K562 (cell line): ENCODE data around the gene HOXB6. TPM values are rescaled to one million over a fixed set of nuclear protein-coding genes. Genes with fewer than 3 reads are reported as not detected.
A peak's percentile ranks its signal among the peaks of the same experiment; 100 is the strongest.

Experiments
- ATAC-seq: fragments of 200-7000 bp; cut with Tn5 transposase; 3 replicates; pipeline ENCODE4 v1.9.1; 2020; ENCODE audit warnings: moderate library complexity
- BruUV-seq: library from RNA; stranded (reverse); fragments of 400-500 nt; replicated peaks from 2 replicates; lab custom pipeline; 2021; lab: Mats Ljungman, UMichigan
- CTCF ChIA-PET: fragments of 300-600 bp; formaldehyde crosslinking; extraction: SDS; loops from one replicate; lab custom pipeline; 2021; ENCODE audit warnings: low intra/inter-chr PET ratio; lab: Yijun Ruan, JAX
- POLR2A ChIA-PET: fragments of 300-600, 350-650 bp; sonication (Branson Sonifier 250); formaldehyde crosslinking; extraction: SDS; loops from one replicate; lab custom pipeline; 2021; ENCODE audit warnings: antibody characterized with exemption, inconsistent platforms; lab: Yijun Ruan, JAX
- DNase-seq, 4 experiments: peaks; one replicate each; pipeline versions ENCODE4 v3.0.0 to v3.0.0-alpha.2; 2011 to 2018; ENCODE audit warnings: low spot score in 3 of 4, mixed read lengths in 3 of 4; ENCODE audit errors: extremely low read depth in 1 of 4
- FAIRE-seq: peaks from 2 replicates; lab custom pipeline; 2011; peaks lifted over from hg19 to GRCh38; lab: Jason Lieb, UNC
- H2AFZ ChIP-seq: 2 replicates; pipeline ENCODE4 v1.6.0; 2011; ENCODE audit warnings: low read depth, low read length, control low read depth, inconsistent platforms
- H3K27ac ChIP-seq: fragments of 200-600 bp; 3 replicates; pipeline ENCODE4 v1.8.0; 2011; ENCODE audit warnings: low read depth, mild to moderate bottlenecking, control low read depth, inconsistent platforms, low read length, moderate library complexity, mixed read lengths; ENCODE audit errors: extremely low read depth
- H3K27me3 ChIP-seq, 2 experiments: fragments of 300-600 bp in 1 of 2; 2 replicates in 1 of 2; 3 replicates in 1 of 2; pipeline versions ENCODE4 v1.6.0 to v1.8.0; 2011; ENCODE audit warnings: inconsistent platforms in 2 of 2, low read length in 2 of 2, mild to moderate bottlenecking in 1 of 2, mixed read lengths in 1 of 2, moderate library complexity in 1 of 2; ENCODE audit not compliant: control insufficient read depth in 2 of 2, insufficient read depth in 2 of 2
- H3K36me3 ChIP-seq: fragments of 300-600 bp; 3 replicates; pipeline ENCODE4 v1.8.0; 2011; ENCODE audit warnings: mild to moderate bottlenecking, low read length, inconsistent platforms; ENCODE audit not compliant: control insufficient read depth, insufficient read depth
- H3K4me1 ChIP-seq, 2 experiments: fragments of 200-600 bp in 1 of 2; replicated peaks in 1 of 2; 2 replicates in 1 of 2; 3 replicates in 1 of 2; pipeline versions ENCODE4 v1.5.1 to v1.8.0; 2011; ENCODE audit warnings: inconsistent platforms in 2 of 2, low read length in 2 of 2, mild to moderate bottlenecking in 1 of 2, mixed read lengths in 1 of 2, moderate library complexity in 1 of 2; ENCODE audit not compliant: control insufficient read depth in 2 of 2, insufficient read depth in 2 of 2
- H3K4me2 ChIP-seq: 2 replicates; pipeline ENCODE4 v1.6.1; 2011; ENCODE audit warnings: low read length, control low read depth, inconsistent platforms, mixed read lengths; ENCODE audit not compliant: insufficient read depth
- H3K4me3 ChIP-seq: fragments of 200-600 bp; sonication (generic), shearing (Covaris generic); 2 replicates; pipeline ENCODE4 v1.5.1; 2016; ENCODE audit warnings: control low read depth, inconsistent platforms
- H3K79me2 ChIP-seq: fragments of 200-600 bp; 3 replicates; pipeline ENCODE4 v1.8.0; 2011; ENCODE audit warnings: low read length, inconsistent platforms; ENCODE audit not compliant: control insufficient read depth, insufficient read depth
- H3K9ac ChIP-seq, 2 experiments: 2 replicates each; pipeline versions ENCODE4 v1.6.0 to v1.6.1; 2011; ENCODE audit warnings: low read depth in 2 of 2, low read length in 2 of 2, control low read depth in 1 of 2, inconsistent platforms in 1 of 2, mild to moderate bottlenecking in 1 of 2, mixed read lengths in 1 of 2; ENCODE audit not compliant: insufficient read depth in 1 of 2
- H3K9me1 ChIP-seq: one replicate; pipeline ENCODE4 v1.6.0; 2011; ENCODE audit warnings: inconsistent platforms, mild to moderate bottlenecking, low read length, moderate library complexity; ENCODE audit not compliant: control insufficient read depth, insufficient read depth
- H3K9me3 ChIP-seq: replicated peaks from 2 replicates; pipeline ENCODE4 v1.5.1; 2011; ENCODE audit warnings: low read depth, low read length, inconsistent platforms; ENCODE audit not compliant: control insufficient read depth, insufficient read depth
- H4K20me1 ChIP-seq: replicated peaks from 2 replicates; pipeline ENCODE4 v1.6.1; 2011; ENCODE audit warnings: low read length, inconsistent platforms, mixed read lengths; ENCODE audit not compliant: control insufficient read depth, insufficient read depth
- POLR2A ChIP-seq: fragments of 450-650 bp; conservative IDR thresholded peaks from 2 replicates; pipeline ENCODE4 v1.6.1; 2016
- TBP ChIP-seq: optimal IDR thresholded peaks from 2 replicates; pipeline ENCODE3; 2011; ENCODE audit warnings: low read depth, low read length, improper control_type of control experiment
- ZNF253 ChIP-seq: fragments of 250-450 bp; sonication (Bioruptor Pico); conservative IDR thresholded peaks from 2 replicates; pipeline ENCODE4 v1.6.1; 2021; ENCODE audit warnings: mild to moderate bottlenecking
- ZNF583 ChIP-seq: fragments of 250-450 bp; sonication (Bioruptor Pico); IDR thresholded peaks from 2 replicates; pipeline ENCODE4 v1.4.0; 2020
- WGBS: fragments of 100-300 bp; shearing (Covaris generic); methylation state at CpG from one replicate; pipeline ENCODE4 v1.1.6; 2016; ENCODE audit warnings: low coverage, mixed read lengths; ENCODE audit not compliant: insufficient coverage; ENCODE audit errors: missing lambda C conversion rate; 5-methylcytosine and 5-hydroxymethylcytosine counted together
- in situ Hi-C: fragments of 300-500 bp; cut with MboI; formaldehyde crosslinking; loops from 4 replicates; pipeline ENCODE4 v1.15.0; 2018; ENCODE audit warnings: inconsistent platforms, mixed read lengths
- intact Hi-C: fragments of 100-400 bp; cut with micrococcal nuclease; formaldehyde crosslinking; loops from 2 replicates; pipeline ENCODE4 v1.14.2; 2022
- polyA plus RNA-seq, 8 experiments: library from polyadenylated mRNA; depleted of rRNA in 4 of 8; stranded (reverse) in 5 of 8; unstranded in 3 of 8; fragments of >200 nt; fragmentation: Nextera tagmentation in 2 of 8; fragmentation: Illumina TruSeq in 1 of 8; extraction: Ambion mirVana in 2 of 8; extraction: Trizol in 1 of 8; gene quantifications; 2 replicates each; pipeline versions ENCODE4 v1.2.1 to v1.2.3, GENCODE V29; 2011 to 2014; ENCODE audit warnings: inconsistent platforms in 1 of 8, missing spikeins in 1 of 8
- total RNA-seq, 7 experiments: library from RNA; depleted of rRNA in 6 of 7; stranded (reverse); fragments of >200 nt in 6 of 7; fragmentation: Illumina TruSeq in 2 of 7; extraction: Trizol in 2 of 7; gene quantifications; 2 replicates each; pipeline versions ENCODE4 v1.2.1 to v1.2.3, GENCODE V29; 2011 to 2021; ENCODE audit warnings: low replicate concordance in 1 of 7
- TF ChIP-seq, protein P1 (sequence below): fragments of 450-650 bp; IDR thresholded peaks from 2 replicates; pipeline ENCODE4 v1.6.1; 2016; ENCODE audit warnings: mild to moderate bottlenecking, moderate library complexity
- TF ChIP-seq, protein P2 (sequence below), 3 experiments: fragments of 200-800 bp in 1 of 3; sonication (Bioruptor generic) in 1 of 3; sonication (generic) in 1 of 3; formaldehyde crosslinking in 1 of 3; IDR thresholded peaks; 2 replicates each; pipeline versions ENCODE4 v1.6.1 to v1.8.0; 2016 to 2022; ENCODE audit warnings: mild to moderate bottlenecking in 2 of 3, missing compliant biosample characterization in 2 of 3, missing genetic modification characterization in 2 of 3, missing genetic modification reagents in 1 of 3

Gene HOXB6
- total and polyA plus RNA-seq, 9 of the 15 experiments (the other 6 are each of a cell fraction or from before 2014, with no cell fraction given) = 1.2 to 14.8 (median 4.9) TPM

DNA sequence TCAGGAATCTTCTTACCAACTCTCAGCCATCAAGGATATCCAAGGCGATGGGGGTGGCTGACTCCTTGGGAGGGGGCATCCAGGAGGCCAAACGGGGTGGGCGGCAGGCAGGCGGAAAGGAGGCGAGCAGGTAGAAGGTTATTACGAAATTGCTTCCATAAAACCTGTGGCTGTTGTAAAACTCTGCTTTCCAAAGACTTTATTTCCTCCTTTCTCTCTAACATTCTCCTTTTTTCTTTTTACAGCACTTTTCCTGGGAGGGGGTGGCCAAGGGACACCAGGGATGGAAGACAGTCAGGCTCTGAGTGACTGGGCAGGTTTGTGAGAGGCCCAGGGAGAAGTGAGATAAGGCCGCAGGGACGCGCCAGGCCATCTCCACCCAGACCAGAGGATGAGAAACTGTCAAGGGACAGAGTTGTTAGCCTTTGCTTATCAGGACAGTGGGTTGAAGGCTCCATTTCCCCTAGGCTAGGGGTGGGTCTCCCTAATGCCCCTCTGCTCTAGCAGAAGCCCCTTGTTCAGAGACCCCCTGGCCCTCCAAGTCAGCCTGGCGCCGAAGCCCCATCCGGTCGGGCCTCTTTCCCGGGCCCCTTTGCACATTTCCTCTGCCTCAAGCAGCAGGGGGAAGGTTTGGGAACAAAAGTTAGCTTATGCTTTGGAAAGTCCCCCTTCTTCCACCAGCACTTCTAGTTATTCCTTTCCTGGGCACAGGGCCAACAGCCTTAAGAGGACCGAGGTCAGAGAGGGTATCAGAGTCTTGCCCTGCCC, 26.3 kb upstream of the HOXB6 start:
- H3K4me1 ChIP-seq = peaks cover 46 to 71% of the 10 kb centered on the region in 2 experiments
- BruUV-seq = no TSS peak
- H3K27me3 ChIP-seq = no peaks in the 10 kb centered on the region
- no peaks in the 10 kb centered on the region for H4K20me1 ChIP-seq
- H3K4me3 ChIP-seq = peak overlapping the region; percentile 97
- H3K27ac ChIP-seq = peak overlapping the region; percentile 97
- peak overlapping the region; percentile 3; the same call in 1 of the 2 replicates for H2AFZ ChIP-seq
- in situ Hi-C loops = no loop called here
- ATAC-seq (peak; percentile 71), DNase-seq (peak; percentile 79 to 93 (median 86)), FAIRE-seq (peak; percentile 97)
- ChIA-PET POLR2A (interaction anchor here (0.8 to 2.5 kb wide), 5 partner anchors 8 to 13 kb away, joined by 3 to 21 read pairs (median 4); no protein-coding TSS in a partner anchor), CTCF (interaction anchor here (0.6 kb wide), 1 partner anchor 304 kb away, joined by 4 read pairs; no protein-coding TSS in a partner anchor)
- peak overlapping the region; percentile 82 to 95 for H3K9ac ChIP-seq
- H3K79me2 ChIP-seq = peaks cover 57% of the 10 kb centered on the region
- 5% methylated on average over 15 of the region's 15 CpGs for WGBS
- H3K36me3 ChIP-seq = peaks cover 8% of the 10 kb centered on the region; the same call in 1 of the 3 replicates
- peak overlapping the region; percentile 99 for H3K4me2 ChIP-seq
- intact Hi-C loops = no loop called here
- no peaks in the 10 kb centered on the region for H3K9me1 ChIP-seq
- H3K9me3 ChIP-seq = no peaks in the 10 kb centered on the region
- TF ChIP-seq ZNF253 (CRISPR knock-in tag) (no peak), POLR2A (peak; percentile 79), TBP (peak; percentile 90), ZNF583 (no peak)
- TF ChIP-seq, protein P1, sequence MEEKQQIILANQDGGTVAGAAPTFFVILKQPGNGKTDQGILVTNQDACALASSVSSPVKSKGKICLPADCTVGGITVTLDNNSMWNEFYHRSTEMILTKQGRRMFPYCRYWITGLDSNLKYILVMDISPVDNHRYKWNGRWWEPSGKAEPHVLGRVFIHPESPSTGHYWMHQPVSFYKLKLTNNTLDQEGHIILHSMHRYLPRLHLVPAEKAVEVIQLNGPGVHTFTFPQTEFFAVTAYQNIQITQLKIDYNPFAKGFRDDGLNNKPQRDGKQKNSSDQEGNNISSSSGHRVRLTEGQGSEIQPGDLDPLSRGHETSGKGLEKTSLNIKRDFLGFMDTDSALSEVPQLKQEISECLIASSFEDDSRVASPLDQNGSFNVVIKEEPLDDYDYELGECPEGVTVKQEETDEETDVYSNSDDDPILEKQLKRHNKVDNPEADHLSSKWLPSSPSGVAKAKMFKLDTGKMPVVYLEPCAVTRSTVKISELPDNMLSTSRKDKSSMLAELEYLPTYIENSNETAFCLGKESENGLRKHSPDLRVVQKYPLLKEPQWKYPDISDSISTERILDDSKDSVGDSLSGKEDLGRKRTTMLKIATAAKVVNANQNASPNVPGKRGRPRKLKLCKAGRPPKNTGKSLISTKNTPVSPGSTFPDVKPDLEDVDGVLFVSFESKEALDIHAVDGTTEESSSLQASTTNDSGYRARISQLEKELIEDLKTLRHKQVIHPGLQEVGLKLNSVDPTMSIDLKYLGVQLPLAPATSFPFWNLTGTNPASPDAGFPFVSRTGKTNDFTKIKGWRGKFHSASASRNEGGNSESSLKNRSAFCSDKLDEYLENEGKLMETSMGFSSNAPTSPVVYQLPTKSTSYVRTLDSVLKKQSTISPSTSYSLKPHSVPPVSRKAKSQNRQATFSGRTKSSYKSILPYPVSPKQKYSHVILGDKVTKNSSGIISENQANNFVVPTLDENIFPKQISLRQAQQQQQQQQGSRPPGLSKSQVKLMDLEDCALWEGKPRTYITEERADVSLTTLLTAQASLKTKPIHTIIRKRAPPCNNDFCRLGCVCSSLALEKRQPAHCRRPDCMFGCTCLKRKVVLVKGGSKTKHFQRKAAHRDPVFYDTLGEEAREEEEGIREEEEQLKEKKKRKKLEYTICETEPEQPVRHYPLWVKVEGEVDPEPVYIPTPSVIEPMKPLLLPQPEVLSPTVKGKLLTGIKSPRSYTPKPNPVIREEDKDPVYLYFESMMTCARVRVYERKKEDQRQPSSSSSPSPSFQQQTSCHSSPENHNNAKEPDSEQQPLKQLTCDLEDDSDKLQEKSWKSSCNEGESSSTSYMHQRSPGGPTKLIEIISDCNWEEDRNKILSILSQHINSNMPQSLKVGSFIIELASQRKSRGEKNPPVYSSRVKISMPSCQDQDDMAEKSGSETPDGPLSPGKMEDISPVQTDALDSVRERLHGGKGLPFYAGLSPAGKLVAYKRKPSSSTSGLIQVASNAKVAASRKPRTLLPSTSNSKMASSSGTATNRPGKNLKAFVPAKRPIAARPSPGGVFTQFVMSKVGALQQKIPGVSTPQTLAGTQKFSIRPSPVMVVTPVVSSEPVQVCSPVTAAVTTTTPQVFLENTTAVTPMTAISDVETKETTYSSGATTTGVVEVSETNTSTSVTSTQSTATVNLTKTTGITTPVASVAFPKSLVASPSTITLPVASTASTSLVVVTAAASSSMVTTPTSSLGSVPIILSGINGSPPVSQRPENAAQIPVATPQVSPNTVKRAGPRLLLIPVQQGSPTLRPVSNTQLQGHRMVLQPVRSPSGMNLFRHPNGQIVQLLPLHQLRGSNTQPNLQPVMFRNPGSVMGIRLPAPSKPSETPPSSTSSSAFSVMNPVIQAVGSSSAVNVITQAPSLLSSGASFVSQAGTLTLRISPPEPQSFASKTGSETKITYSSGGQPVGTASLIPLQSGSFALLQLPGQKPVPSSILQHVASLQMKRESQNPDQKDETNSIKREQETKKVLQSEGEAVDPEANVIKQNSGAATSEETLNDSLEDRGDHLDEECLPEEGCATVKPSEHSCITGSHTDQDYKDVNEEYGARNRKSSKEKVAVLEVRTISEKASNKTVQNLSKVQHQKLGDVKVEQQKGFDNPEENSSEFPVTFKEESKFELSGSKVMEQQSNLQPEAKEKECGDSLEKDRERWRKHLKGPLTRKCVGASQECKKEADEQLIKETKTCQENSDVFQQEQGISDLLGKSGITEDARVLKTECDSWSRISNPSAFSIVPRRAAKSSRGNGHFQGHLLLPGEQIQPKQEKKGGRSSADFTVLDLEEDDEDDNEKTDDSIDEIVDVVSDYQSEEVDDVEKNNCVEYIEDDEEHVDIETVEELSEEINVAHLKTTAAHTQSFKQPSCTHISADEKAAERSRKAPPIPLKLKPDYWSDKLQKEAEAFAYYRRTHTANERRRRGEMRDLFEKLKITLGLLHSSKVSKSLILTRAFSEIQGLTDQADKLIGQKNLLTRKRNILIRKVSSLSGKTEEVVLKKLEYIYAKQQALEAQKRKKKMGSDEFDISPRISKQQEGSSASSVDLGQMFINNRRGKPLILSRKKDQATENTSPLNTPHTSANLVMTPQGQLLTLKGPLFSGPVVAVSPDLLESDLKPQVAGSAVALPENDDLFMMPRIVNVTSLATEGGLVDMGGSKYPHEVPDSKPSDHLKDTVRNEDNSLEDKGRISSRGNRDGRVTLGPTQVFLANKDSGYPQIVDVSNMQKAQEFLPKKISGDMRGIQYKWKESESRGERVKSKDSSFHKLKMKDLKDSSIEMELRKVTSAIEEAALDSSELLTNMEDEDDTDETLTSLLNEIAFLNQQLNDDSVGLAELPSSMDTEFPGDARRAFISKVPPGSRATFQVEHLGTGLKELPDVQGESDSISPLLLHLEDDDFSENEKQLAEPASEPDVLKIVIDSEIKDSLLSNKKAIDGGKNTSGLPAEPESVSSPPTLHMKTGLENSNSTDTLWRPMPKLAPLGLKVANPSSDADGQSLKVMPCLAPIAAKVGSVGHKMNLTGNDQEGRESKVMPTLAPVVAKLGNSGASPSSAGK = peak; percentile 21; the same call in 1 of the 2 replicates
- TF ChIP-seq, protein P2, sequence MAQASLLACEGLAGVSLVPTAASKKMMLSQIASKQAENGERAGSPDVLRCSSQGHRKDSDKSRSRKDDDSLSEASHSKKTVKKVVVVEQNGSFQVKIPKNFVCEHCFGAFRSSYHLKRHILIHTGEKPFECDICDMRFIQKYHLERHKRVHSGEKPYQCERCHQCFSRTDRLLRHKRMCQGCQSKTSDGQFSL (CRISPR knock-in tag; IDR thresholded peaks at IDR 0.05) = 0 out of 2 replicates have a peak, but pooled peaks have one; percentile 51
- TF ChIP-seq, protein P2 (tag; IDR thresholded peaks at IDR 0.05) = no peak
